HG03066 (cell line): Measurements from ENCODE around the gene SNX13.
"Not testable (repeated sequence)": the region's sequence is repeated elsewhere in the genome, so short reads cannot be mapped to it uniquely, and the experiment has no call there.

ENCODE experiments used
- ATAC-seq: cut with Tn5 transposase; IDR thresholded peaks from one replicate; pipeline ENCODE4 v1.9.1; 2021; ENCODE audit warnings: low read depth; ENCODE audit not compliant: unreplicated experiment

SNX13 gene

GRCh38 chr7:17854261-17855047, 85.8 kb downstream of the SNX13 start:
- no peak for ATAC-seq

GRCh38 chr7:17852361-17852760, 87.9 kb downstream of the SNX13 start:
- no peak for ATAC-seq

- no peak for ATAC-seq
These were observed 90.8 kb downstream of the SNX13 start for GRCh38 chr7:17849504-17849903.

- no peak for ATAC-seq
These were observed 91.8 kb downstream of the SNX13 start for GRCh38 chr7:17848516-17848915.

- ATAC-seq = no peak
These were observed 93.4 kb downstream of the SNX13 start for GRCh38 chr7:17846935-17847334.

- ATAC-seq = no peak
These were observed 95.1 kb downstream of the SNX13 start for GRCh38 chr7:17845197-17845547.

GRCh38 chr7:17844514-17845196, 95.6 kb downstream of the SNX13 start:
- ATAC-seq = no peak

- ATAC-seq = no peak
These were observed 96.3 kb downstream of the SNX13 start for GRCh38 chr7:17844022-17844421.

GRCh38 chr7:17843041-17843440, 97.3 kb downstream of the SNX13 start:
- no peak for ATAC-seq

- no peak for ATAC-seq
These were observed 107.4 kb downstream of the SNX13 start for GRCh38 chr7:17832820-17833355.

- ATAC-seq = no peak
These were observed 108.1 kb downstream of the SNX13 start for GRCh38 chr7:17832242-17832641.

GRCh38 chr7:17830206-17830605, 110.1 kb downstream of the SNX13 start:
- ATAC-seq = no peak

GRCh38 chr7:17829001-17829400, 111.3 kb downstream of the SNX13 start:
- ATAC-seq = no peak

GRCh38 chr7:17822547-17823173, 117.6 kb downstream of the SNX13 start:
- no peak for ATAC-seq

GRCh38 chr7:17816903-17817302, 123.4 kb downstream of the SNX13 start:
- ATAC-seq = no peak

GRCh38 chr7:17815318-17815717, 125.0 kb downstream of the SNX13 start:
- ATAC-seq = no peak

GRCh38 chr7:17814058-17814457, 126.2 kb downstream of the SNX13 start:
- ATAC-seq = no peak

GRCh38 chr7:17809215-17809614, 131.1 kb downstream of the SNX13 start:
- ATAC-seq = not testable (repeated sequence)

GRCh38 chr7:17807242-17807641, 133.1 kb downstream of the SNX13 start:
- ATAC-seq = no peak

GRCh38 chr7:17806631-17807030, 133.7 kb downstream of the SNX13 start:
- no peak for ATAC-seq

- no peak for ATAC-seq
These were observed 138.2 kb downstream of the SNX13 start for GRCh38 chr7:17802056-17802455.
